ENCODE results near the gene MAPK10.

DNA sequence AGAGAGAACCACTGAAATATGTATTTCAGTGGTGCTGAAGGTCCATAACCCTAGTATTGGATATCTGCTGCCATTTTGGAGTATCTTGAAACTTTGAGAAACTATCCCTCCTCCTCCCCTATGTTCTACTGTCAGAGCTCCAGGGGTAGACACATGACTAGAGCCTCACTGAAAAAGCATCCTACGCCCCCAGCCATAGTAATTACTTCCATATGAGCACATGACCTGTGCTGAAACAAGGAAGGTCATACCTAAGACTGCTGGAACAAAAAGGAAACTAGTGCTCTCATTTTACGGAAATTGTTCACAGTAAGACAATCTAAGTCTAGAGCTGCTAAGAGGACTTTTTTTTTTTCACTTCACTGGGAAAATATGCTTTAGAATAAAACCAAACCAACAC, 42.0 kb upstream of the MAPK10 start:
- TF ChIP-seq, protein P1, sequence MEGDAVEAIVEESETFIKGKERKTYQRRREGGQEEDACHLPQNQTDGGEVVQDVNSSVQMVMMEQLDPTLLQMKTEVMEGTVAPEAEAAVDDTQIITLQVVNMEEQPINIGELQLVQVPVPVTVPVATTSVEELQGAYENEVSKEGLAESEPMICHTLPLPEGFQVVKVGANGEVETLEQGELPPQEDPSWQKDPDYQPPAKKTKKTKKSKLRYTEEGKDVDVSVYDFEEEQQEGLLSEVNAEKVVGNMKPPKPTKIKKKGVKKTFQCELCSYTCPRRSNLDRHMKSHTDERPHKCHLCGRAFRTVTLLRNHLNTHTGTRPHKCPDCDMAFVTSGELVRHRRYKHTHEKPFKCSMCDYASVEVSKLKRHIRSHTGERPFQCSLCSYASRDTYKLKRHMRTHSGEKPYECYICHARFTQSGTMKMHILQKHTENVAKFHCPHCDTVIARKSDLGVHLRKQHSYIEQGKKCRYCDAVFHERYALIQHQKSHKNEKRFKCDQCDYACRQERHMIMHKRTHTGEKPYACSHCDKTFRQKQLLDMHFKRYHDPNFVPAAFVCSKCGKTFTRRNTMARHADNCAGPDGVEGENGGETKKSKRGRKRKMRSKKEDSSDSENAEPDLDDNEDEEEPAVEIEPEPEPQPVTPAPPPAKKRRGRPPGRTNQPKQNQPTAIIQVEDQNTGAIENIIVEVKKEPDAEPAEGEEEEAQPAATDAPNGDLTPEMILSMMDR (conservative IDR thresholded peaks at IDR 0.05; ENCODE audit: low read depth, low read length), result no peak
- TF ChIP-seq EZH2phosphoT487 (IDR thresholded peaks at IDR 0.05; ENCODE audit: borderline replicate concordance, low read length), result no peak
- no peak for TF ChIP-seq EZH2 (IDR thresholded peaks at IDR 0.05; ENCODE audit: low read length, unreplicated experiment)

All from PC-3 (cell line).